Calu3 (cell line): ENCODE measurements around the gene SUFU. TPM values are rescaled to one million over a fixed set of nuclear protein-coding genes. Genes with fewer than 3 reads are reported as not detected.

Source experiments
- BruUV-seq: library from RNA; stranded (reverse); fragments of 400-500 nt; replicated peaks from 2 replicates; lab custom pipeline; 2021; lab: Mats Ljungman, UMichigan
- CTCF ChIA-PET: fragments of 300-600 bp; sonication (Branson Sonifier 250); formaldehyde crosslinking; loops from one replicate; lab custom pipeline; 2022; ENCODE audit warnings: antibody characterized with exemption; lab: Charles Lee
- DNase-seq: peaks from one replicate; pipeline ENCODE4 v3.0.0; 2022
- H3K27ac Mint-ChIP-seq: one replicate; pipeline ENCODE4 v1.8.0; 2022; ENCODE audit warnings: mixed read lengths; ENCODE audit not compliant: unreplicated experiment
- H3K27me3 Mint-ChIP-seq: one replicate; pipeline ENCODE4 v1.8.0; 2022; ENCODE audit warnings: mixed read lengths; ENCODE audit not compliant: unreplicated experiment
- H3K36me3 Mint-ChIP-seq: one replicate; pipeline ENCODE4 v1.8.0; 2022; ENCODE audit warnings: mild to moderate bottlenecking, moderate library complexity, mixed read lengths; ENCODE audit not compliant: insufficient read depth, unreplicated experiment
- H3K4me1 Mint-ChIP-seq: one replicate; pipeline ENCODE4 v1.8.0; 2022; ENCODE audit warnings: mild to moderate bottlenecking, low read depth, mixed read lengths; ENCODE audit not compliant: unreplicated experiment
- H3K4me3 Mint-ChIP-seq: one replicate; pipeline ENCODE4 v1.8.0; 2022; ENCODE audit warnings: mild to moderate bottlenecking, low read depth, moderate library complexity, mixed read lengths; ENCODE audit not compliant: unreplicated experiment
- H3K9me3 Mint-ChIP-seq: one replicate; pipeline ENCODE4 v1.8.0; 2022; ENCODE audit warnings: low read depth, mixed read lengths; ENCODE audit not compliant: unreplicated experiment
- CTCF ChIP-seq: fragments of 200-600 bp; IDR thresholded peaks from one replicate; pipeline ENCODE4 v1.8.0; 2022; ENCODE audit warnings: antibody characterized with exemption; ENCODE audit not compliant: unreplicated experiment
- intact Hi-C: fragments of 100-400 bp; cut with micrococcal nuclease; formaldehyde crosslinking; loops from one replicate; pipeline ENCODE4 v1.10.0; 2022; ENCODE audit not compliant: unreplicated experiment
- total RNA-seq: library from RNA; stranded (reverse); gene quantifications from 2 replicates; pipeline ENCODE4 v1.2.3, GENCODE V29; 2022

The SUFU gene
- total RNA-seq, 1 experiment from 2014 or later: 7.0 TPM

GRCh38 chr10:102616066-102616770, 112.4 kb downstream of the SUFU start:
- DNase-seq: no peak
- Mint-ChIP-seq H3K27ac (no peak overlapping the region), H3K27me3 (no peaks in the 10 kb centered on the region), H3K4me3 (no peak overlapping the region), H3K36me3 (no peaks in the 10 kb centered on the region), H3K9me3 (no peaks in the 10 kb centered on the region), H3K4me1 (peaks cover 2% of the 10 kb centered on the region)
- CTCF ChIA-PET: no interaction called here
- intact Hi-C loops: no loop called here
- TF ChIP-seq CTCF: no peak
- BruUV-seq: no TSS peak

GRCh38 chr10:102617041-102617440, 113.3 kb downstream of the SUFU start:
- CTCF ChIA-PET: interaction anchor here (0.6 kb wide), 1 partner anchor 92 kb away, joined by 3 read pairs; no protein-coding TSS in a partner anchor
- Mint-ChIP-seq H3K27me3 (no peaks in the 10 kb centered on the region), H3K36me3 (no peaks in the 10 kb centered on the region), H3K4me3 (no peak overlapping the region), H3K27ac (no peak overlapping the region), H3K4me1 (no peaks in the 10 kb centered on the region), H3K9me3 (no peaks in the 10 kb centered on the region)
- BruUV-seq: no TSS peak
- TF ChIP-seq CTCF: no peak
- DNase-seq: no peak
- intact Hi-C loops: no loop called here

GRCh38 chr10:102617816-102618215, 114.0 kb downstream of the SUFU start:
- no TSS peak for BruUV-seq
- H3K27me3 Mint-ChIP-seq: no peaks in the 10 kb centered on the region
- CTCF ChIA-PET: no interaction called here
- no peak for TF ChIP-seq CTCF
- H3K4me3 Mint-ChIP-seq: no peak overlapping the region
- no peaks in the 10 kb centered on the region for H3K36me3 Mint-ChIP-seq
- no peak overlapping the region for H3K27ac Mint-ChIP-seq
- H3K4me1 Mint-ChIP-seq: no peaks in the 10 kb centered on the region
- DNase-seq: no peak
- H3K9me3 Mint-ChIP-seq: no peaks in the 10 kb centered on the region
- intact Hi-C loops: no loop called here

GRCh38 chr10:102619281-102619981, 115.7 kb downstream of the SUFU start:
- H3K9me3 Mint-ChIP-seq: no peaks in the 10 kb centered on the region
- no peaks in the 10 kb centered on the region for H3K27me3 Mint-ChIP-seq
- no peaks in the 10 kb centered on the region for H3K36me3 Mint-ChIP-seq
- no peaks in the 10 kb centered on the region for H3K4me1 Mint-ChIP-seq
- intact Hi-C loops: no loop called here
- no peak for TF ChIP-seq CTCF
- no TSS peak for BruUV-seq
- CTCF ChIA-PET: no interaction called here
- H3K4me3 Mint-ChIP-seq: no peak overlapping the region
- no peak for DNase-seq
- H3K27ac Mint-ChIP-seq: no peak overlapping the region
